Left lung (tissue), 10 donors: Measurements from ENCODE around the gene HSD17B8. TPM values are rescaled to one million over a fixed set of nuclear protein-coding genes. Genes with fewer than 3 reads are reported as not detected.

Experiments
- ATAC-seq: fragments of 200-7000 bp; cut with Tn5 transposase; one replicate; pipeline ENCODE4 v1.9.1; 2020; ENCODE audit warnings: moderate library complexity
- DNase-seq, 4 donors: peaks; one replicate each; pipeline ENCODE4 v3.0.0-alpha.2; 2013 to 2020
- H3K27ac ChIP-seq, 2 donors: fragments of 200-600 bp; sonication (generic) in 1 of 2; one replicate each; pipeline versions ENCODE4 v1.5.0 to v1.8.0; 2020 to 2021
- H3K27me3 ChIP-seq, 2 donors: fragments of 200-600 bp; sonication (generic) in 1 of 2; one replicate each; pipeline versions ENCODE4 v1.5.0 to v1.8.0; 2020 to 2021
- H3K36me3 ChIP-seq, 2 donors: fragments of 200-600 bp; sonication (generic) in 1 of 2; one replicate each; pipeline versions ENCODE4 v1.5.0 to v1.8.0; 2020 to 2021
- H3K4me1 ChIP-seq, 2 donors: fragments of 200-600 bp; one replicate each; pipeline ENCODE4 v1.8.0; 2021
- H3K4me3 ChIP-seq, 2 donors: fragments of 200-600 bp; sonication (generic) in 1 of 2; one replicate each; pipeline versions ENCODE4 v1.5.0 to v1.8.0; 2020 to 2021; ENCODE audit warnings: mild to moderate bottlenecking in 1 of 2
- H3K9me3 ChIP-seq, 2 donors: fragments of 200-600 bp; sonication (generic) in 1 of 2; one replicate each; pipeline versions ENCODE4 v1.5.0 to v1.8.0; 2020 to 2021
- CTCF ChIP-seq, 2 donors: fragments of 200-600 bp; sonication (generic) in 1 of 2; IDR thresholded peaks; one replicate each; pipeline versions ENCODE4 v1.5.0 to v1.8.0; 2021; ENCODE audit warnings: antibody characterized with exemption in 2 of 2
- intact Hi-C, 2 donors: fragments of 100-400 bp; cut with DNase I; formaldehyde crosslinking; loops; one replicate each; pipeline versions ENCODE4 v1.11.2 to v1.14.2; 2022
- polyA plus RNA-seq, 6 donors: library from polyadenylated mRNA; unstranded; fragments of 120-200 nt; gene quantifications; one replicate each; pipeline ENCODE4 v1.2.1, GENCODE V29; 2013; ENCODE audit not compliant: insufficient read length in 6 of 6
- total RNA-seq, 2 donors: library from RNA; stranded (reverse); fragmentation: NEBNext Ultra II Directional; extraction: Animal tissue kit (Norgen Biotek cat#: 25700); gene quantifications; one replicate each; pipeline ENCODE4 v1.2.1, GENCODE V29; 2021
- donor health status: DM: no; HTN: yes; CAD: no.
- donor health status: DM: no; HTN: no; CAD: no.

Gene HSD17B8
- total and polyA plus RNA-seq, 8 donors = 13.5 to 27.0 (median 20.8) TPM

GRCh38 chr6:33243476-33243875, 39.0 kb downstream of the HSD17B8 start:
- TF ChIP-seq CTCF (IDR thresholded peaks at IDR 0.05) = no peak
- Histone ChIP-seq H3K4me3 (no peak overlapping the region), H3K9me3 (no peaks in the 10 kb centered on the region), H3K4me1 (peaks cover 3 to 7% of the 10 kb centered on the region in 2 donors), H3K27ac (no peak overlapping the region), H3K27me3 (peaks cover 0 to 20% of the 10 kb centered on the region in 2 donors), H3K36me3 (no peaks in the 10 kb centered on the region)
- DNase-seq (no peak), ATAC-seq (no peak)
- intact Hi-C loops = loop anchor here in 1 of 2 donors (10.0 kb wide), 2 partner anchors 79 to 129 kb away; no protein-coding TSS in a partner anchor

GRCh38 chr6:33247977-33248642, 43.7 kb downstream of the HSD17B8 start:
- intact Hi-C loops = loop anchor here in 1 of 2 donors (10.0 kb wide), 2 partner anchors 83 to 133 kb away; no protein-coding TSS in a partner anchor
- H3K9me3 ChIP-seq = no peaks in the 10 kb centered on the region
- H3K27me3 ChIP-seq = no peaks in the 10 kb centered on the region
- peak overlapping the region; percentile 91 to 92 for H3K27ac ChIP-seq
- peaks cover 11 to 31% of the 10 kb centered on the region in 2 donors for H3K4me1 ChIP-seq
- DNase-seq (peak; percentile 83 to 93 (median 90)), ATAC-seq (peak; percentile 89)
- H3K36me3 ChIP-seq = peaks cover 0 to 5% of the 10 kb centered on the region in 2 donors
- H3K4me3 ChIP-seq = peak overlapping the region; percentile 43 to 50
- peak; percentile 86 to 95 for TF ChIP-seq CTCF (IDR thresholded peaks at IDR 0.05)

GRCh38 chr6:33248643-33248931, 44.1 kb downstream of the HSD17B8 start:
- Histone ChIP-seq H3K27me3 (no peaks in the 10 kb centered on the region), H3K36me3 (peaks cover 0 to 5% of the 10 kb centered on the region in 2 donors), H3K4me3 (peak overlapping the region; percentile 43 to 50), H3K27ac (peak overlapping the region; percentile 91 to 92), H3K9me3 (no peaks in the 10 kb centered on the region), H3K4me1 (peaks cover 11 to 31% of the 10 kb centered on the region in 2 donors)
- intact Hi-C loops = loop anchor here in 1 of 2 donors (10.0 kb wide), 2 partner anchors 84 to 134 kb away; no protein-coding TSS in a partner anchor
- peak; percentile 8 to 25 for TF ChIP-seq CTCF (IDR thresholded peaks at IDR 0.05)
- DNase-seq = no peak
- ATAC-seq = peak; percentile 7

- peak; percentile 95 for ATAC-seq
- H3K27me3 ChIP-seq = no peaks in the 10 kb centered on the region
- peaks cover 0 to 5% of the 10 kb centered on the region in 2 donors for H3K36me3 ChIP-seq
- intact Hi-C loops = loop anchor here in 1 of 2 donors (10.0 kb wide), 2 partner anchors 84 to 134 kb away; no protein-coding TSS in a partner anchor
- TF ChIP-seq CTCF (IDR thresholded peaks at IDR 0.05) = no peak
- peak overlapping the region; percentile 91 to 92 for H3K27ac ChIP-seq
- H3K4me1 ChIP-seq = peaks cover 11 to 31% of the 10 kb centered on the region in 2 donors
- H3K9me3 ChIP-seq = no peaks in the 10 kb centered on the region
- peak; percentile 92 to 98 (median 98) for DNase-seq
- peak overlapping the region; percentile 43 to 50 for H3K4me3 ChIP-seq
Observed at GRCh38 chr6:33248932-33249731, 44.7 kb downstream of the HSD17B8 start.
